Caki2 (cell line): ENCODE data around the gene OR10J4. TPM values are rescaled to one million over a fixed set of nuclear protein-coding genes. Genes with fewer than 3 reads are reported as not detected.

ENCODE experiments used
- DNase-seq: peaks from one replicate; pipeline ENCODE4 v3.0.0-alpha.2; 2015; ENCODE audit warnings: low read depth
- in situ Hi-C: cut with HindIII; loops from 2 replicates; pipeline ENCODE4 v1.10.0; 2016; ENCODE audit warnings: low sequenced_read_pairs, low pct_unique_long_range_greater_than_20kb, mixed read lengths
- total RNA-seq: library from RNA; depleted of rRNA; stranded (reverse); fragments of >200 nt; shearing (Covaris generic); gene quantifications from 2 replicates; pipeline ENCODE4 v1.2.3, GENCODE V29; 2014; ENCODE audit warnings: low replicate concordance; rRNA removed

Gene OR10J4
- total RNA-seq, 1 experiment from 2014 or later = not detected

DNA sequence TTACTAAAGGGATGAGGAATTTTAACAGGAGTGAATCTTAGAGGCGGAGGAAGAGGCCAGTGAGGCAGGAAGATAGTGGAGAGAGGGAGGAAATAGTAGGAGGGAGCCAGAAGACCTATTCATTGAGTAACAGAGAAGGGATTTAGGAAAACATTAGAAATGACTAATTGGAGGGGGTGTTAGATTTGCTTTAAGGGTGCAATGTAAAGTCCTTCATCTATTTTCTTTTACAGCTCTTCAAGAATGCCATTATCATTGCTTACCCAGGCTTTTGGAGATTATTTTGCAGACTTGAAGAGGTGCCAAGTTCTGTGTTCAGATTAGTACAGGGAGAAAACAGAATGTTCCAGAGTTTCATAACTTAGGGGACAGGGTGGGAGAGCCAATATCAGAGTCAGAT is 41.3 kb downstream of the OR10J4 start:
- in situ Hi-C loops = no loop called here
- no peak for DNase-seq

DNA sequence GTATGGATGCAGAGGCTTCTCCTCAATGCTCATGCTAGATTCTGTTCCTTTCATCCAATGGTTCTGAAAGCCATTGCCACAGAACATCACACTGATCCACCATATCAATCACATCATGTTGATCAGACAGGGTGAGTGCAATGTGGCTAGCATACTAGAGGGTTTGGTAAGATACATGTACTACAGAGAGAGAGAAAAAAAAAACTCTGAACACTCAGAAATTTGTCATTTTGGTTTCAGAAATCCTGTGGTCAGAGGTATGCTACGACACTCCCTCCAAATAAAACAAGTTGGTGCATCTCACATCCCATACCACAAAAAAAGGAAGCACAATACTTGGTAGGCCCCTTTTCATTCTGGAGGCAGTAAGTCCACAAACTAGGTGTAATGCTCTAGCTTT is 42.9 kb downstream of the OR10J4 start:
- no peak for DNase-seq
- in situ Hi-C loops = no loop called here

Other genes with a start within 250 kb of the OR10J4 start
- gene ACKR1, start 227.3 kb upstream of the OR10J4 start, total RNA-seq = not detected in 2 replicates
- gene FCER1A, start 129.9 kb upstream of the OR10J4 start, total RNA-seq = not detected in 2 replicates
- gene OR10J1, start 7.5 kb downstream of the OR10J4 start, total RNA-seq = not detected in 2 replicates
- gene OR10J5, start 103.8 kb downstream of the OR10J4 start, total RNA-seq = not detected in 2 replicates
- gene APCS, start 155.6 kb downstream of the OR10J4 start, total RNA-seq = not detected in 2 replicates